IMR-90 (cell line): ENCODE data around the gene EYS. TPM values are rescaled to one million over a fixed set of nuclear protein-coding genes. Genes with fewer than 3 reads are reported as not detected.

ENCODE experiments used
- ATAC-seq: fragments of 200-7000 bp; cut with Tn5 transposase; 2 replicates; pipeline ENCODE4 v1.9.1; 2020; ENCODE audit warnings: low read depth, mild to moderate bottlenecking, moderate library complexity
- BruUV-seq: library from RNA; stranded (reverse); fragments of 400-500 nt; replicated peaks from 2 replicates; lab custom pipeline; 2021; lab: Mats Ljungman, UMichigan
- CTCF ChIA-PET: fragments of 300-600 bp; formaldehyde crosslinking; extraction: SDS; loops from one replicate; lab custom pipeline; 2021; ENCODE audit warnings: antibody characterized with exemption; lab: Yijun Ruan, JAX
- POLR2A ChIA-PET: fragments of 300-600 bp; sonication (Branson Sonifier 250); formaldehyde crosslinking; loops from one replicate; lab custom pipeline; 2022; ENCODE audit warnings: antibody characterized with exemption; ENCODE audit not compliant: unreplicated experiment; lab: Charles Lee
- DNase-seq: peaks from one replicate; pipeline ENCODE4 v3.0.0; 2013
- H2AFZ ChIP-seq: replicated peaks from 2 replicates; pipeline ENCODE3; 2013; ENCODE audit warnings: low read length, mild to moderate bottlenecking; ENCODE audit not compliant: poor library complexity
- H2AK5ac ChIP-seq: 2 replicates; pipeline ENCODE4 v1.6.1; 2013; ENCODE audit warnings: low read depth, low read length, inconsistent platforms
- H2AK9ac ChIP-seq: replicated peaks from 2 replicates; pipeline ENCODE3; 2013; ENCODE audit warnings: mild to moderate bottlenecking, low read depth, low read length, moderate library complexity; ENCODE audit not compliant: poor library complexity
- H2BK120ac ChIP-seq: 2 replicates; pipeline ENCODE4 v1.6.1; 2013; ENCODE audit warnings: low read depth, low read length, inconsistent platforms
- H2BK15ac ChIP-seq: 3 replicates; pipeline ENCODE4 v1.6.1; 2013; ENCODE audit warnings: low read depth, low read length, inconsistent platforms
- H2BK20ac ChIP-seq: 2 replicates; pipeline ENCODE4 v1.6.1; 2013; ENCODE audit warnings: low read depth, mild to moderate bottlenecking, inconsistent platforms, low read length, moderate library complexity
- H2BK5ac ChIP-seq: 2 replicates; pipeline ENCODE4 v1.6.1; 2013; ENCODE audit warnings: mild to moderate bottlenecking, low read depth, low read length, inconsistent platforms; ENCODE audit not compliant: poor library complexity, severe bottlenecking
- H3K14ac ChIP-seq: replicated peaks from 2 replicates; pipeline ENCODE4 v1.6.1; 2013; ENCODE audit warnings: low read depth, low read length, inconsistent platforms
- H3K18ac ChIP-seq: 2 replicates; pipeline ENCODE4 v1.6.1; 2013; ENCODE audit warnings: low read depth, low read length, control low read depth
- H3K23ac ChIP-seq: 2 replicates; pipeline ENCODE4 v1.6.1; 2013; ENCODE audit warnings: low read depth, low read length, inconsistent platforms
- H3K27ac ChIP-seq: 2 replicates; pipeline ENCODE4 v1.5.1; 2013; ENCODE audit warnings: mild to moderate bottlenecking, control low read depth, low read length; ENCODE audit not compliant: insufficient read depth
- H3K27me3 ChIP-seq: 2 replicates; pipeline ENCODE4 v1.6.1; 2013; ENCODE audit warnings: low read length; ENCODE audit not compliant: control insufficient read depth, insufficient read depth
- H3K36me3 ChIP-seq: 2 replicates; pipeline ENCODE4 v1.6.1; 2013; ENCODE audit warnings: low read length, mixed read lengths; ENCODE audit not compliant: control insufficient read depth, insufficient read depth
- H3K4ac ChIP-seq: 2 replicates; pipeline ENCODE4 v1.6.1; 2013; ENCODE audit warnings: low read depth, low read length, inconsistent platforms
- H3K4me1 ChIP-seq: 2 replicates; pipeline ENCODE4 v1.6.1; 2013; ENCODE audit warnings: low read length, mixed read lengths; ENCODE audit not compliant: control insufficient read depth, insufficient read depth
- H3K4me2 ChIP-seq: 2 replicates; pipeline ENCODE4 v1.6.1; 2013; ENCODE audit warnings: low read depth, mild to moderate bottlenecking, control low read depth, low read length, moderate library complexity
- H3K4me3 ChIP-seq: 2 replicates; pipeline ENCODE4 v1.5.1; 2013; ENCODE audit warnings: low read depth, mild to moderate bottlenecking, control low read depth, low read length, moderate library complexity; ENCODE audit not compliant: insufficient read depth
- H3K56ac ChIP-seq: 2 replicates; pipeline ENCODE4 v1.6.1; 2013; ENCODE audit warnings: low read length, inconsistent platforms; ENCODE audit not compliant: insufficient read depth; ENCODE audit errors: extremely low read depth
- H3K79me1 ChIP-seq, 2 experiments: 2 replicates each; pipeline ENCODE4 v1.6.1; 2013; ENCODE audit warnings: low read length in 2 of 2, inconsistent platforms in 1 of 2, low read depth in 1 of 2
- H3K9ac ChIP-seq: 2 replicates; pipeline ENCODE4 v1.6.1; 2013; ENCODE audit warnings: low read depth, low read length, control low read depth
- H3K9me1 ChIP-seq: 2 replicates; pipeline ENCODE4 v1.6.1; 2013; ENCODE audit warnings: low read length, inconsistent platforms; ENCODE audit not compliant: insufficient read depth
- H3K9me3 ChIP-seq: 2 replicates; pipeline ENCODE4 v1.6.1; 2013; ENCODE audit warnings: low read length; ENCODE audit not compliant: control insufficient read depth, insufficient read depth
- H4K20me1 ChIP-seq: 2 replicates; pipeline ENCODE4 v1.6.1; 2013; ENCODE audit warnings: low read length, inconsistent platforms; ENCODE audit not compliant: insufficient read depth
- H4K5ac ChIP-seq: 2 replicates; pipeline ENCODE4 v1.6.1; 2013; ENCODE audit warnings: mild to moderate bottlenecking, low read depth, low read length, control low read depth
- H4K8ac ChIP-seq, 2 experiments: 2 replicates each; pipeline ENCODE4 v1.6.1; 2013; ENCODE audit warnings: low read depth in 2 of 2, low read length in 2 of 2, control low read depth in 1 of 2, inconsistent platforms in 1 of 2
- H4K91ac ChIP-seq: 2 replicates; pipeline ENCODE4 v1.6.1; 2013; ENCODE audit warnings: low read depth, low read length, inconsistent platforms; ENCODE audit not compliant: insufficient read depth
- BHLHE40 ChIP-seq: fragments of 150-350 bp; IDR thresholded peaks from 2 replicates; pipeline ENCODE4 v1.6.1; 2016; ENCODE audit warnings: mild to moderate bottlenecking, low read depth, low read length
- CEBPB ChIP-seq: IDR thresholded peaks from 2 replicates; pipeline ENCODE4 v1.6.1; 2012; ENCODE audit warnings: low read depth, low read length, improper control_type of control experiment
- CHD1 ChIP-seq: IDR thresholded peaks from 2 replicates; pipeline ENCODE4 v1.6.1; 2012; ENCODE audit warnings: low read depth, low read length, improper control_type of control experiment
- FOS ChIP-seq: fragments of 150-350 bp; IDR thresholded peaks from 2 replicates; pipeline ENCODE4 v1.6.1; 2016; ENCODE audit warnings: low read depth, low read length
- MAFK ChIP-seq: IDR thresholded peaks from 2 replicates; pipeline ENCODE4 v1.6.1; 2012; ENCODE audit warnings: low read depth, low read length, improper control_type of control experiment
- MAZ ChIP-seq: IDR thresholded peaks from 2 replicates; pipeline ENCODE4 v1.6.1; 2012; ENCODE audit warnings: low read depth, mild to moderate bottlenecking, low read length, improper control_type of control experiment, moderate library complexity, borderline replicate concordance
- MXI1 ChIP-seq: IDR thresholded peaks from 2 replicates; pipeline ENCODE4 v1.6.1; 2012; ENCODE audit warnings: low read depth, mild to moderate bottlenecking, low read length, moderate library complexity, borderline replicate concordance
- NFE2L2 ChIP-seq: fragments of 150-350 bp; IDR thresholded peaks from 2 replicates; pipeline ENCODE4 v1.6.1; 2016; ENCODE audit warnings: low read depth, mild to moderate bottlenecking, low read length
- POLR2A ChIP-seq: IDR thresholded peaks from 2 replicates; pipeline ENCODE4 v1.6.1; 2012; ENCODE audit warnings: mild to moderate bottlenecking, low read depth, low read length
- RAD21 ChIP-seq: IDR thresholded peaks from 2 replicates; pipeline ENCODE4 v1.6.1; 2012; ENCODE audit warnings: low read length, improper control_type of control experiment
- RCOR1 ChIP-seq: IDR thresholded peaks from 2 replicates; pipeline ENCODE4 v1.6.1; 2012; ENCODE audit warnings: mild to moderate bottlenecking, low read length, improper control_type of control experiment; ENCODE audit not compliant: insufficient replicate concordance
- RFX5 ChIP-seq: IDR thresholded peaks from 2 replicates; pipeline ENCODE4 v1.8.0; 2012; ENCODE audit warnings: low read depth, mild to moderate bottlenecking, low read length, moderate library complexity
- SMC3 ChIP-seq: fragments of 150-350 bp; IDR thresholded peaks from 2 replicates; pipeline ENCODE4 v1.6.1; 2016; ENCODE audit warnings: low read depth, mild to moderate bottlenecking, antibody characterized with exemption, low read length, moderate library complexity
- WGBS, 2 experiments: methylation state at CpG; one replicate each; pipeline versions ENCODE4 v1.1.5 to v1.1.7; 2013; ENCODE audit warnings: missing lambda C conversion rate in 2 of 2; ENCODE audit not compliant: insufficient read length in 1 of 2; ENCODE audit errors: extremely low coverage in 2 of 2; 5-methylcytosine and 5-hydroxymethylcytosine counted together
- dilution Hi-C: fragments of 300-500 bp; cut with HindIII; formaldehyde crosslinking; loops from one replicate; pipeline ENCODE4 v1.14.3; 2018; ENCODE audit warnings: low sequenced_read_pairs; ENCODE audit not compliant: unreplicated experiment
- in situ Hi-C: fragments of 300-500 bp; cut with MboI; formaldehyde crosslinking; loops from 3 replicates; pipeline ENCODE4 v1.14.3; 2019; ENCODE audit warnings: low sequenced_read_pairs, inconsistent platforms, mixed read lengths
- intact Hi-C: fragments of 100-400 bp; cut with micrococcal nuclease; formaldehyde crosslinking; loops from 2 replicates; pipeline ENCODE4 v1.10.0; 2022
- polyA plus RNA-seq, 3 experiments: library from polyadenylated mRNA; depleted of rRNA; stranded (reverse); fragments of >200 nt; gene quantifications; 2 replicates each; pipeline ENCODE4 v1.2.3, GENCODE V29; 2012; ENCODE audit warnings: low replicate concordance in 1 of 3
- total RNA-seq: library from RNA; depleted of rRNA; stranded (reverse); fragments of >200 nt; gene quantifications from 2 replicates; pipeline ENCODE4 v1.2.3, GENCODE V29; 2012
- TF ChIP-seq, protein P1 (sequence below): fragments of 150-350 bp; IDR thresholded peaks from 2 replicates; pipeline ENCODE4 v1.6.1; 2016; ENCODE audit warnings: low read depth, mild to moderate bottlenecking, low read length, moderate library complexity, borderline replicate concordance
- TF ChIP-seq, protein P2 (sequence below): fragments of 150-350 bp; IDR thresholded peaks from 2 replicates; pipeline ENCODE4 v1.6.1; 2017; ENCODE audit warnings: mild to moderate bottlenecking, antibody characterized with exemption, low read length, low read depth
- TF ChIP-seq, protein P3 (sequence below): conservative IDR thresholded peaks from 2 replicates; pipeline ENCODE4 v1.5.1; 2012; ENCODE audit warnings: mild to moderate bottlenecking, low read depth, low read length, improper control_type of control experiment

Gene EYS
- total and polyA plus RNA-seq, 2 of the 4 experiments (the other 2 are of a cell fraction), result under 0.01 TPM; not detected in 1

DNA sequence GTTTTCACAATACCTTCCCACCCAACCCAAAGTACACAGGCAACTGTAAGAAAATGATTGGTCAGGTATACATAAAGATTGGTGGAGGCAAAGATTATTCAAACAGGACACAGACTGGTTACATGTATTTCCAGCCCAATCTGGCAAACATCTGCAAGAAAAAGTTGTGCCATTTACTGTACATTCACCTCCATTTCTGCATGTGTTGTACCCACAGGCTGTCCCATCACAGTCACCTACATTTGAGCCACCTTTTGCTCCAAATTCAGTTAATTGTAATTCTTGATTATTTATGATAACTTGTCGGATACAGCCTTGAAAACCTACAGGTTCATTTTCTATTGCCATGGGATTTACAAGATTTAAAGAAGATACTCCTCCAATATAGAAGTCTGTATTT is 1985.8 kb downstream of the EYS start:
- H2BK15ac ChIP-seq, result no peak overlapping the region
- no TSS peak for BruUV-seq
- H3K56ac ChIP-seq, result no peak overlapping the region
- ChIA-PET CTCF (no interaction called here), POLR2A (no interaction called here)
- no peak overlapping the region for H3K4ac ChIP-seq
- no peak overlapping the region for H3K18ac ChIP-seq
- no peak overlapping the region for H3K4me3 ChIP-seq
- no peaks in the 10 kb centered on the region for H3K27me3 ChIP-seq
- in situ Hi-C loops, result no loop called here
- no peak overlapping the region for H3K4me2 ChIP-seq
- no peak for DNase-seq
- H4K20me1 ChIP-seq, result no peaks in the 10 kb centered on the region
- no peak for ATAC-seq
- no peak overlapping the region for H4K91ac ChIP-seq
- intact Hi-C loops, result no loop called here
- H3K14ac ChIP-seq, result no peak overlapping the region
- H3K27ac ChIP-seq, result no peak overlapping the region
- H2BK20ac ChIP-seq, result no peak overlapping the region
- H3K36me3 ChIP-seq, result no peaks in the 10 kb centered on the region
- no CpG with 5 or more reads among the region's 1 CpG for WGBS, 2 experiments
- H3K9me1 ChIP-seq, result no peaks in the 10 kb centered on the region
- no peak overlapping the region for H2BK5ac ChIP-seq
- H3K9me3 ChIP-seq, result no peaks in the 10 kb centered on the region
- no peak overlapping the region for H3K9ac ChIP-seq
- H2BK120ac ChIP-seq, result no peak overlapping the region
- no peak overlapping the region for H3K23ac ChIP-seq
- no peak overlapping the region for H4K5ac ChIP-seq
- dilution Hi-C loops, result no loop called here
- H2AK9ac ChIP-seq, result no peak overlapping the region
- H2AFZ ChIP-seq, result no peak overlapping the region
- no peaks in the 10 kb centered on the region for H3K79me1 ChIP-seq
- TF ChIP-seq FOS, result no peak
- no peak for TF ChIP-seq RAD21
- no peak for TF ChIP-seq MAFK
- TF ChIP-seq, protein P1, sequence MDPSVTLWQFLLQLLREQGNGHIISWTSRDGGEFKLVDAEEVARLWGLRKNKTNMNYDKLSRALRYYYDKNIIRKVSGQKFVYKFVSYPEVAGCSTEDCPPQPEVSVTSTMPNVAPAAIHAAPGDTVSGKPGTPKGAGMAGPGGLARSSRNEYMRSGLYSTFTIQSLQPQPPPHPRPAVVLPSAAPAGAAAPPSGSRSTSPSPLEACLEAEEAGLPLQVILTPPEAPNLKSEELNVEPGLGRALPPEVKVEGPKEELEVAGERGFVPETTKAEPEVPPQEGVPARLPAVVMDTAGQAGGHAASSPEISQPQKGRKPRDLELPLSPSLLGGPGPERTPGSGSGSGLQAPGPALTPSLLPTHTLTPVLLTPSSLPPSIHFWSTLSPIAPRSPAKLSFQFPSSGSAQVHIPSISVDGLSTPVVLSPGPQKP, result no peak
- TF ChIP-seq NFE2L2, result no peak
- no peak for TF ChIP-seq MAZ
- no peak for TF ChIP-seq POLR2A
- no peak for TF ChIP-seq RCOR1
- no peak for TF ChIP-seq SMC3
- TF ChIP-seq, protein P2, sequence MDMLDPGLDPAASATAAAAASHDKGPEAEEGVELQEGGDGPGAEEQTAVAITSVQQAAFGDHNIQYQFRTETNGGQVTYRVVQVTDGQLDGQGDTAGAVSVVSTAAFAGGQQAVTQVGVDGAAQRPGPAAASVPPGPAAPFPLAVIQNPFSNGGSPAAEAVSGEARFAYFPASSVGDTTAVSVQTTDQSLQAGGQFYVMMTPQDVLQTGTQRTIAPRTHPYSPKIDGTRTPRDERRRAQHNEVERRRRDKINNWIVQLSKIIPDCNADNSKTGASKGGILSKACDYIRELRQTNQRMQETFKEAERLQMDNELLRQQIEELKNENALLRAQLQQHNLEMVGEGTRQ, result no peak
- TF ChIP-seq MXI1, result no peak
- no peak for TF ChIP-seq RFX5
- no peak for TF ChIP-seq CHD1
- no peak for TF ChIP-seq CEBPB
- TF ChIP-seq, protein P3, sequence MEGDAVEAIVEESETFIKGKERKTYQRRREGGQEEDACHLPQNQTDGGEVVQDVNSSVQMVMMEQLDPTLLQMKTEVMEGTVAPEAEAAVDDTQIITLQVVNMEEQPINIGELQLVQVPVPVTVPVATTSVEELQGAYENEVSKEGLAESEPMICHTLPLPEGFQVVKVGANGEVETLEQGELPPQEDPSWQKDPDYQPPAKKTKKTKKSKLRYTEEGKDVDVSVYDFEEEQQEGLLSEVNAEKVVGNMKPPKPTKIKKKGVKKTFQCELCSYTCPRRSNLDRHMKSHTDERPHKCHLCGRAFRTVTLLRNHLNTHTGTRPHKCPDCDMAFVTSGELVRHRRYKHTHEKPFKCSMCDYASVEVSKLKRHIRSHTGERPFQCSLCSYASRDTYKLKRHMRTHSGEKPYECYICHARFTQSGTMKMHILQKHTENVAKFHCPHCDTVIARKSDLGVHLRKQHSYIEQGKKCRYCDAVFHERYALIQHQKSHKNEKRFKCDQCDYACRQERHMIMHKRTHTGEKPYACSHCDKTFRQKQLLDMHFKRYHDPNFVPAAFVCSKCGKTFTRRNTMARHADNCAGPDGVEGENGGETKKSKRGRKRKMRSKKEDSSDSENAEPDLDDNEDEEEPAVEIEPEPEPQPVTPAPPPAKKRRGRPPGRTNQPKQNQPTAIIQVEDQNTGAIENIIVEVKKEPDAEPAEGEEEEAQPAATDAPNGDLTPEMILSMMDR, result no peak
- no peak for TF ChIP-seq BHLHE40
- no peaks in the 10 kb centered on the region for H3K4me1 ChIP-seq
- H4K8ac ChIP-seq, result no peak overlapping the region
- no peak overlapping the region for H2AK5ac ChIP-seq
